ENCODE results near the gene QRFPR.

The QRFPR gene

GRCh38 chr4:121340247-121340646, 40.6 kb downstream of the QRFPR start:
- DNase-seq (ENCODE audit: low read depth): no peak
- TF ChIP-seq CTCF (IDR thresholded peaks at IDR 0.05; ENCODE audit: insufficient read depth, low read depth, low read length, missing control alignments): no peak
- no peak overlapping the region for H3K4me3 ChIP-seq (ENCODE audit: low read length)

- no peak overlapping the region for H3K4me3 ChIP-seq (ENCODE audit: low read length)
- DNase-seq (ENCODE audit: low read depth): no peak
- no peak for TF ChIP-seq CTCF (IDR thresholded peaks at IDR 0.05; ENCODE audit: insufficient read depth, low read depth, low read length, missing control alignments)
Observed at GRCh38 chr4:121339824-121340223, 41.0 kb downstream of the QRFPR start.

GRCh38 chr4:121339307-121339706, 41.5 kb downstream of the QRFPR start:
- no peak for TF ChIP-seq CTCF (IDR thresholded peaks at IDR 0.05; ENCODE audit: insufficient read depth, low read depth, low read length, missing control alignments)
- H3K4me3 ChIP-seq (ENCODE audit: low read length): no peak overlapping the region
- peak; percentile 20 for DNase-seq (ENCODE audit: low read depth)

- DNase-seq (ENCODE audit: low read depth): no peak
- H3K4me3 ChIP-seq (ENCODE audit: low read length): no peak overlapping the region
- TF ChIP-seq CTCF (IDR thresholded peaks at IDR 0.05; ENCODE audit: insufficient read depth, low read depth, low read length, missing control alignments): no peak
Observed at GRCh38 chr4:121338518-121338917, 42.3 kb downstream of the QRFPR start.

- TF ChIP-seq CTCF (IDR thresholded peaks at IDR 0.05; ENCODE audit: insufficient read depth, low read depth, low read length, missing control alignments): no peak
- peak; percentile 32 for DNase-seq (ENCODE audit: low read depth)
- H3K4me3 ChIP-seq (ENCODE audit: low read length): no peak overlapping the region
Observed at GRCh38 chr4:121336706-121337105, 44.1 kb downstream of the QRFPR start.

GRCh38 chr4:121330180-121330665, 50.6 kb downstream of the QRFPR start:
- H3K4me3 ChIP-seq (ENCODE audit: low read length): no peak overlapping the region
- DNase-seq (ENCODE audit: low read depth): no peak
- no peak for TF ChIP-seq CTCF (IDR thresholded peaks at IDR 0.05; ENCODE audit: insufficient read depth, low read depth, low read length, missing control alignments)

- H3K4me3 ChIP-seq (ENCODE audit: low read length): no peak overlapping the region
- no peak for DNase-seq (ENCODE audit: low read depth)
- no peak for TF ChIP-seq CTCF (IDR thresholded peaks at IDR 0.05; ENCODE audit: insufficient read depth, low read depth, low read length, missing control alignments)
Observed at GRCh38 chr4:121326597-121326996, 54.2 kb downstream of the QRFPR start.

Measured in epithelial cell of esophagus (primary cell).